HG03196 (cell line): ENCODE measurements around the gene RHOF.
"Not testable (repeated sequence)": the region's sequence is repeated elsewhere in the genome, so short reads cannot be mapped to it uniquely, and the experiment has no call there.

ENCODE experiments used
- ATAC-seq: cut with Tn5 transposase; IDR thresholded peaks from one replicate; pipeline ENCODE4 v1.9.1; 2021; ENCODE audit not compliant: unreplicated experiment

Gene RHOF

DNA sequence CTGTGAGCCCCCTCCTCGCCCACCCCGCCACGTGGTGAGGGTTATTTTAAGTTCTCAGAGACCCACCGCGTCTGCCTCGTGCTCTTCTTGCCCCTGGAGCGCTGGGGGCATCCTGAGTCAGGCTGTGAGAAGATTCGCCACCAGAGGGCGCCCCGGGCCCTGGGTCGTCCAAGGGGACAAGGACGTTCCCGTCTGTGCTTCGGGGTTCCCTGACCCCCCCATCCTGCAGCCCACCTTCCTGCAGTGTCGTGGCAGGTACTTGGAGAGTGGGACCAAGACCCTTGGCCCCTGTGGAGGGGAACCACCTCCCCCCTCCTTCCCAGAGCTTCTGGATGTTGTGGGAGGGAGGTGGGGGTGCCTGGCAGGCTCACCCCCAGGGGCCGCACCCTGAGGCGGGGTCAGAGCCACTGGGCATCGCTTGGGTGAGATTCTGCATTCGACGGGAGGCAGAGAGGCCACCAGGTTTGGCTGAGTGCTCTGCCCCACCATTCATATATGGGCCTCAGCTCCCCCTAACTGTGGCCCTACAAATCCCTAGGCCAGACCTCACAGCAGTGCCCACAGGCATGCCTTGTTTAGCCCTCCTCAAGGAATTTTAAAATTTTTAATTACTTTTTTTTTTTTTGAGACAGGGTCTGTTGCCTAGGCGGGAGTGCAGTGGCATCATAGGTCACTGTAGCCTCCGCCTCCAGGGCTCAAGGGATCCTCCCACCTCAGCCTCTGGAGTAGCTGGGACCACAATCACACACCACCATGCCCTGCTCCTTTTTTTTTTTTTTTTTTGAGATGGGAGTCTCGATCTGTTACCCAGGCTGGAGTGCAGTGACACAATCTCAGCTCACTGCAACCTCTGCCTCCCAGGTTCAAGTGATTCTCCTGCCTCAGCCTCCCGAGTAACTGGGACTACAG, 17.0 kb downstream of the RHOF start:
- ATAC-seq = no peak

DNA sequence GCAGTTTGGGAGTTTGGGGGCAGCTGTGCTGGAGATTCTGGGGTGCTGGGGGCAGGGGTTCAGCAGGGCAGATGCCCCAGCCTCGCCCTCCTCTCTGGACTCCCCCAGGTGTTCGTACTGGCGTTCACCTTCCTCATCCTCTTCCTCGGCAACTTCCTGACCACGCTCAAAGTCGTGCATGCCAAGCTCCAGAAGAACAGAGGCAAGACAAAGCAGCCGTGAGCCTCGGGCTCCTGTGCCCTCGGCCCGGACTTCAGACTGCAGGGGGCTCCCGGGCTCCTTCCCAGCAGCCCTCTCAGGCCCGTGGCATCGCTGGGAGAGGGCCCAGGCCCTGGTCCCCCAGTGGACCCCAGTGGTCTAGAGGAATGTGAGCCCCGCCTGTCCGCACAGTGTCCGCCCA, 18.0 kb downstream of the RHOF start:
- no peak for ATAC-seq

DNA sequence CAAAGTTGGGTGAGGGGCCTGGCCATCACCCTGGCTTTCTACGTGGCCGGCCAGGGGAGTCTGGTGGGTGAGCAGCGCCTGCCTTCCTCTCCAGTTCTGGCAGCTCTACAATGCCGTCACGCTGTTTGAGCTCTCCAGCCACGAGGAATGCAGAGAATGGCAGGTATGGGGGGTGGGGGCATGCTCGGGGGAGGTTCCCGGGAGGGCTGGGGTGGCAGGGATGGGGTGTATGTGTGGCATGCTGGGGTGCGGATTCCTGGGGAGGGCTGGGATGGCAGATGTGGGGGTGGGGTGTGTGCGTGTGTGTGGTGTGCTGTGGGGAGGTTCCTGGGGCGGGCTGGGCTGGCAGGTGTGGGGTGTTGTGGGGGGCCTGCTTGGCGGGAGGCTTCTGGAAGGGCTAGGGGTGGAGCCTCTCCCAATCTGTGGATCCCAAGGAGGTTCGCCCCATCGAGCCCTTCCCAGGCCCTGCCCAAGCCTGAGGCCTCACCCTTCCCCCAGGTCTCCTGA, 18.5 kb downstream of the RHOF start:
- ATAC-seq = no peak

DNA sequence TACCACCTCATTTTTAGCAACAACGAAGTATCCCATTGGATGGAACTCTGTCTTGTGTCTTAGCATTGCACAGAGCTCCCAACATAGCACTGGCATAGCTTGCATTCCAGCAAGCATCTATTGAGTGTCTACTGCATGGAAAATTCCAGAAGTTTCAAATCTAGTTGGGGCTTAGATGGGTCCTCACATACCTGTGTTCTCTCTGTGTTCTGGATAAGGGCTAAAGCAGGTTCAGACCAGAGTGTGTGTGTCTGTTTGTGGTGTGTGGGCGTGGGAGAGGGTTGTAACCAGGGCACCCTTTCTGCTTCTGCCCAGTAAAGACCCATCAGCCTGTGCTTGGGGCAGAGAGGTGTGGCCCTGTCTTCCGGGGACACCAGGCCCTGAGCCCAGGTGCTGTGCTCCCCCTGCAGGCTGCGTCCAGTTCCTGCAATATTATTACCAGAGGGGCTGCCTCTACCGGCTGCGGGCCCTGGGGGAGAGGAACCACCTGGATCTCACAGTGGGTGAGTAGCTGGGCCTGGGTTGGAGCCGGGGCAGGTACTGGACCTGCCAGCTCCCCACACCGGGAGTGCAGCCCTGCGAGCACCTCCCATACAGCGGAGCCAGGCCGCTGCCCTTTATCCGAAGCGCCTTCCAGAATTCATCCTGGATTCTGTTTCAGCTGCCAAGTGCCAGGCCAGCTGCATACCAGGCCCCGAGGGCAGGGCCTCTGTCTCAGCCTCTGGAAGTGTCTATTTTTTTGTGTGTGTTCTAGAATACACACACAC, 20.3 kb downstream of the RHOF start:
- peak; percentile 79 for ATAC-seq

DNA sequence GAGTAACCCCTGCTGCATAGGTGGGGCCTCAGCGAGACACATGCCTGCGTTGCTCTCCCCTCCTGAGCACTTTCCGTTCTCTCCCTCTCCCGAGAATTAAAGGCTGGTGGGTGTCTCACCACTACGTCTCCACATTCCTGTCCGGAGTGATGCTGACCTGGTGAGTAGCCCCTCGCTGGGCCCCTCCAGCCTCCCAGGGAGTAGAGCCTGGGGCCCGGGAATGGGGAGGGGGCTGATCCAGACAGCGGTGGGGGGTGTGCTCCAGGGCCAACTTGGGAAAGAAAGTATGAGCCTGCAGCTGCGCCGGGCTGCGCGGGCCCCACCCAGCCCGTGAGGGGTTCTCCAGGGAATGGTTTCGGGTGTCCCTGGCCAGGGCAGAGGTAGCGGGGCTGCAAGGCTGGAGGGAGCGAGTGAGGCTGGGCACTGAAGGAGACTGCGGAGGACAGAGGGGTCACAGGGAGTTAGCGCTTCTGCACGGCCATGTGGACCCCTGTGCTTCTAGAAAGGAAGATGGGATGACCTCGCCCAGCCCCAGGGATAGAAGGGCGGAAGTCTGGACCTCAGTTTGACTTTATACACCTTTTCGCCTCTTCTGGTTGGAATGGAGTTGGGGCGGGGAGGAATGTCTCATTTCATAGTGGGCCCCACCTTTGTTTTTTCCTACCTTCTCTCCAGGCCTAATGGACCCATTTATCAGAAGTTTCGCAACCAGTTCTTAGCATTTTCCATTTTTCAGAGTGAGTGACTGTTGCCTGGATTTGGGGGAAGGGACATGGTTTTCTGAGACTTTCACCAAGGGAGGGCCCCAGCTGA, 22.5 kb downstream of the RHOF start:
- no peak for ATAC-seq

DNA sequence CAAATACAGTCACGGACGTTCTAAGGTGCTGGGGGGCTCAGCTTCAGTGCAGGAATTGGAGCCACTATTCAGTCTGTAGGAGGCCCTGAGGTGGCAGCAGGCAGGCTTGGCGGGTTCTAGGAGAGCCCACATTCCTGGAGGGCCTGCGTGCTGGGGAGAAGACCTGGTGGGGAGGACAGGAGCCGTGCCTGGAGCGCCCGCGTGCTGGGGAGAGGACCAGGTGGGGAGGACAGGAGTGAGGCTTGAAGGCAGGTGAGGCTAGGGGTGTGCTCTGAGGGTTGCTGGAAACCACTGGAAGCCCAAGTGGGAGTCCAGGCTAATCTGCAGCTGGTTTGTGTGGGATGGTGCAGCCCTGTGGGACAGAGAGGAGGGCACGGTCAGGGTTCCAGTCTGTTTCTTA, 23.1 kb downstream of the RHOF start:
- ATAC-seq = no peak

DNA sequence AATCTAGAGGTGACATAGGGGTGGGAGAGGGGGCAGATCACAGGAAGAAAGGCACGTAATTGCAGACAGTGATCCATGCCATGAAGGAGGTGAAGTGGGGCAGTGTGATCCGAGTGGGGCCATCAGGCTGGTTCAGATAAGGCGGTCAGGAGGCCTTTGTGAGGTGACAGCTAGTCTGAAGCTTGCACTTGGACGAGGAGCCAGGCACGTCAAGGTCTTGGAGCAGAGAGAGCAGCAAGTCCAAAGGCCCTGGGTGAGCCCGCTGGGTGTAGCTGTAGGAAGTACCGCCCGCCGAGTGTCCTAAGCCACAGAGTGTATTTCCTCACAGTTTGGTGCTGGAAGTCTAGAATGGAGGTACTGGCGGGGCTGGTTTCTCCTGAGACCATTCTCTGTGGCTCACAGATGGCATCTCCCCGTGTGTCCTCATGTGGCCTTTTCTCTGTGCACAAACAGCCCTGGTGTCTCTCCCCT, 23.6 kb downstream of the RHOF start:
- no peak for ATAC-seq

DNA sequence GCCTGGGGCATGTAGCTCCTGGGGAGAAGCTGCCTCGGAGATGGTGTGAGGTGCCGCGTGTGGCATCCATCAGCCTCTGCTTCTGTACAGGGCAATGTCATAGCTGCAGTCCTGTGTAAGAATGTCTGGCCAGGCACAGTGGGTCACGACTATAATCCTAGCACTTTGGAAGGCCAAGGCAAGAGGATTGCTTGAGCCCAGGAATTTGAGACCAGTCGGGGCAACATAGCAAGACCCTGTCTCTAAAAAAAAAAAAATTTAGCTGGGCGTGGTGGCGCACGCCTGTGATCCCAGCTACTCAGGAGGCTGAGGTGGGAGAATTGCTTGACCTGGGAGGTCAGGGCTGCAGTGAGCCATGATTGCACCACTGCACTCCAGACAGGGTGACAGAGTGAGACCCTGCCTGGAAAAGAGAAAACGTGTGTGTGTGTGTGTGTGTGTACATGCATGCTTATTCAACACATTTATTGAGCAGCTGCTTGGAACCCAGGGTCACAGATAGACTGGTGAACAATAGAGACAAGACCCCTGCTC, 24.1 kb downstream of the RHOF start:
- no peak for ATAC-seq

DNA sequence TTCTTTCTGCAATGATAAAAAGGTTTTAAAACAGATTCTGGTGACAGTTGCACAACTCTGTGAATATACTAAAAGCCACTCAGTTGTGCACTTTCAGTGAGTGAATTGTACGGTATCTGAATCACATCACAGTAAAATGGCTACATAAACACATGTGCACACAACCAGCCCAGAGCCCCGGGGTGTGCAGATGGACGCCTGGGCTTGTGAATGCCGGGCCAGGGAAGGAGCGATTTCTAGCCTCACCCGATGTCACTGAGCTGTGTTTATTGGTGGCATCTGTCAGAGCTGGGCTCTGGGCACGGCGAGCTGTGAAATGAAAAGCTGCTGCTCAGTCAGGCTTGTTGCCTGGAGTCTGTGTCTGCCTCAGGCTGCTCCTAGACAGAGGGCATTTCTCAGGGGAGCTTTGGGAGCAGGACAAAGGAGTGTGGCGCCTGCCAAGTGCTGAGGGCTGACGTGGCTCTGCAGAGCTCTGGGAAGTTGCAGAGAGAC, 25.9 kb downstream of the RHOF start:
- no peak for ATAC-seq

DNA sequence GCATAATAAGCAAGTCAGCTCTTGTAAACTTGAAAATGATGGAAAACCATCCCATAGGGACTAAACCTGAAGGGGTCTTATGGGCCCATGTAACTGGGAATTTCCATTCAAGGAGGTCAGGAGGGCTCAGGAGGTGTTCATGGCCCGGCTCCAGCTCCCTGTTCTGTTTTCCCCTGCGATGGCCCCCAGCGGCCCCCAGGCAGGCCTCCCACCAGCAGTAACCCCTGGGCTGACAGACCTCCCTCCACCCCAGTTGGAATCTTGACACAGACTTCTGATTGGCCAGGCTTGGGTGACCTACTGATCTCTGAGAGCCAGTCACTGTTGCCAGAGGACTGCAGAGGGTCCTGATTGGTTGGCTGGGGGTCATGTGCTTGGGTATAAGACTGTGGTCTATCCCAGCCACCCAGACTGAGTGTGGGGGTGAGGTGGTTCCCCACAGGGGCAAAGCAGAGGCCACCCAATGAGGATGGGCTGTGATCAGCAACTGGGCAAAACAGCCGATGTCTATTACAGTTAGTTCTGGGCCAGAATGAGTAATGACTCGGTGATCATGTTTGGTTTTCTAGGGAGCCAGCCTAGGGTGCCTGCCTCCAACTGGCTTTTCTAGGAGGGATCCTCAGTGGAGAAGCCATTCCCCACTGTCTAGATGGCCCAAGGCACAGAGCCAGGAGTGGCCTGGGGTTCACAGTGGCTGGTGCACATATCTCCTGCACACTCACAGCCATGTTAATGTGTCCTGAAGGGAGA, 27.0 kb downstream of the RHOF start:
- ATAC-seq = no peak

DNA sequence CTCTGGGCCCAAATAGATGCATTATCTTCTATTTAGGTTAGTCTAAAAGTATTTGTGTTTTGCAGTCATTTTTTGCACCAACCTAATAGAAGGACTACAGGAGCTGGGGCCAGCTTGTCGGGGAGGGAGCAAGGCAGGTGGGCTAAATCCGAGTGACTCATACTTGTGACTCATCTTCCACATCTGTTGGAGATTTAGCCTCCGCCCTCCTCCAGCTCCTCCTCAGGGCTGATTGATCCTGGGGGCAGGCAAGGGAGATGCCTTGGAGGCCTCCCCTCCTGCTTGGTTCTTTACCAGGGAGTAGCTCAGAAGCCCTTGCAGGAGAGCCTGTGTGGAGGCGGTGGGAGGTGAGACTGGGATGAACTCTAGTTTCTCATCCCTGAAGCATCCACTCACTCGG, 27.9 kb downstream of the RHOF start:
- no peak for ATAC-seq

DNA sequence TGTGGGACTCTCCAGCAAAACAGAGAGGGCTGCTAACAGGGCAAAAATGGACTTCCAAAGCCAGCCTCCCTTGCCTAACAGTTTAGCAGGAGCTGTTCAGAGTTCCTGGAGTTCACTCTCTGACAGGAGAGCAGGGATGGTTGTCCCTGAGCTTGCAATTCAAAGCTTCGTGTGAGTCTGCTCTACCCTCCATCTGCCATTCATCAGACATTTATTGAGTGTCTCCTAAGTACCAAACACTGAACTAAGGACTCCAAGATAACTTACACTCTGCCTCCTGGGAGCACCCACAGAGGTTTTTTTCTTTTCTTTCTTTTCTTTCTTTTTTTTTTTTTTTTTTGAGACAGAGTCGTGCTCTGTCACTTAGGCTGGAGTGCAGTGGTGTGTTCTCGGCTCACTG, 28.7 kb downstream of the RHOF start:
- no peak for ATAC-seq

DNA sequence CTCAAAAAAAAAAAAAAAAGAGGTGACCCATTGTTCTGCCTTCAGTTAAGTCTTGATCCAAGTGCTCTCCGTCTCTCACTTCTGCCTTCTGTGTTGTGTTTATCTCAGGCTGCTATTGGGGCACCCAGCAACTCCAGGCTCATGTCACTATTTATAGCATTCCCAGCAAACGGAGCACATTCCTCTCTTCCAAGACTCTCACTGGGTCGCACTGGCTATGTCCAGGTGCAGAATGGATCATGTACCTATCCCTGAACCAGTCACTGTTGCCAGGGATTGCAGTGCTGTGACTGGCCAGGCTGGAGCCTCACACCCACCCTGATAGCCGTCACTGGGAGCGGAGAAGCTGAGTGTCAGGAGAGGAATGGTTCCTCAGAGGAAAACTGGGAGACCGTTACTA, 31.2 kb downstream of the RHOF start:
- no peak for ATAC-seq

DNA sequence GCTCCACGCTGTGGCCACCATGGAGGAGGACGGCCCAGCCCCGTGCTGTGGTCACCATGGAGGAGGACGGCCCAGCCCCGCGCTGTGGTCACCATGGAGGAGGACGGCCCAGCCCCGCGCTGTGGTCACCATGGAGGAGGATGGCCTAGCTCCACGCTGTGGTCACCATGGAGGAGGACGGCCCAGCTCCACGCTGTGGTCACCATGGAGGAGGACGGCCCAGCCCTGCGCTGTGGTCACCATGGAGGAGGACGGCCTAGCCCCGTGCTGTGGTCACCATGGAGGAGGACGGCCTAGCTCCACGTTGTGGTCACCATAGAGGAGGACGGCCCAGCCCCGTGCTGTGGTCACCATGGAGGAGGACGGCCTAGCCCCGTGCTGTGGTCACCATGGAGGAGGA, 35.0 kb downstream of the RHOF start:
- ATAC-seq = not testable (repeated sequence)

DNA sequence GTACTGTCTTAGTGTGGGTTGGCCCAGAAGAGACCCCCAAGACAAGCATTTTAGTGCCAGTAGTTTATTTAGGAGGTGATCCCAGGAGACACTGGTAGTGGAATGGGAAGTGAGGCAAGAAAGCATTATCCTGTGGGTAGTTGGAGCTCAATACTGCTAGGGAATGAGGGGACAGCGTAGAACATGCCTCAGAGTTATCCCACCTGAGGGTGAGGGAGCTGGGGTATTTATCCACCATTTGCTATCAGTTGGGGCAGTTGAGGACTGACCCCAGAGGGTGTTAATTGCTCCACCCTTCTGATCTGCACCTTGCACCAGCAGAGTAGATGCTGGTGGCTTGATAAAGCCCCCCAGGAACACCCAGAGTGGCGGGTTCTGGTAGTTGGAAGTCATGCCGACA, 37.9 kb downstream of the RHOF start:
- ATAC-seq = no peak

DNA sequence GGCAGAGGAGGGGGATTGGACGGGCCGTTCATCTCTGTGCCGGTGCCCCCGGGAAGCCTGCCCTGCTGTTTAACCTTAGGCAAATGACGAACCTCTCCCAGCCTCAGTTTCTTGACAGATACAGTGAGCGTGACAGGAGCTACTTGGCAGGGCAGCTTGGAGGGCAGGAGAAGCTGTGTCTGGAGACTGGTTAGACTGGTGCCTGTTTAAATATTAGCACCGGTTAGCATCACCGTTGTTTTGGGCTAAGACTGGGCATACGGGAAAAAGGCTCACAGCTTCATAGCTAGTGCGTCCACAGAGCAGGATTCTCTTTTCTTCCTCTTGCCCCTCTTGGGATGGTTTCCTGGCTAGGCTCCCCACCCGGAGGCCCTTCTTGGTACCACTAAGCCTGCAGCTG, 38.7 kb downstream of the RHOF start:
- ATAC-seq = no peak

DNA sequence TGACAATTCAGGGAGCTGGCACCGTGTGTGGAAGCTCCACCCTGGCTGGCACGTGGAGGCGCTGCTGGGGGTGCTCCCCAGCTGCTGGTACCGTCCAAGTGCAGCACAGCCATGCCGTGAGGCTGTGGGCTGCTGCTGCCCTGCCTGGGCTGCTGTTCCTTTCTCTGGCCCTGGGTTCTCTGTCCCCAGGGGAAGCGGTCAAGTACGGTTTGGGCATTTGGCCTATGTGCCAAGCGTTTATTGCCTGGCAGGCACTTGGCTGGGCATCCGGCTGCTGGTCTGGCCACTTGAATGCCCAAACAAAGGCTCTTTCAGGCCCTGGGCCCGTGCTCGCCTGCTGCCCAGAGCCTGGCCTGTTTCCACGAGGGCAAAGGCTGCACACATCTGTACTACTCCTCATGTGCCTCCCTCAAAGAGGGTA, 39.6 kb downstream of the RHOF start:
- no peak for ATAC-seq

DNA sequence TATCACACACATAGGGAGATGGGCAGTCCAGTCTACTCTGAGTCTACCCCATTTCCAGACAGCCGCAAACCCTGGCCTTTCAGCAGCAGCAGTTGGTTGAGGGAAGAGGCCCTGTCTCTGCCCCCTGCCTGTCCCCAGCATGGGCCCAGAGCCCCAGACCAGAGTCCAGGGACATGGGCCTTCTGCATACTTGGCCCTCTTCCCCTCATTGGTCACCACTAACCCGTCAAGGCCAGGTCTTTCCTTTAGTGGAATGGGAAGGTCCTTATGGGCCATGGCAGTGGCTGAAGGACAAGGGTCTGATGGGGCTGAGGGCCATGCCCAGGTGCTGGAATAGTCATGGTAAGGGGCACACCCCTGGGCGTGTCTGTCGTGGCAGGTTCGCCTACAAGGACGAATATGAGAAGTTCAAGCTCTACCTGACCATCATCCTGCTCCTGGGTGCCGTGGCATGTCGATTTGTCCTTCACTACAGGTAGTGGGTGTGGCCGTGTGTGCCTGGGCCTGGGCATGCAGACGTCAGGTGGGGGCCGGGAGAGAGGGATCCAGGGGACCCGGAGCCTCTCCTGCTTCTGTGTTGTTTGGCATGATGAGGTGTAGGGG, 41.6 kb downstream of the RHOF start:
- no peak for ATAC-seq

DNA sequence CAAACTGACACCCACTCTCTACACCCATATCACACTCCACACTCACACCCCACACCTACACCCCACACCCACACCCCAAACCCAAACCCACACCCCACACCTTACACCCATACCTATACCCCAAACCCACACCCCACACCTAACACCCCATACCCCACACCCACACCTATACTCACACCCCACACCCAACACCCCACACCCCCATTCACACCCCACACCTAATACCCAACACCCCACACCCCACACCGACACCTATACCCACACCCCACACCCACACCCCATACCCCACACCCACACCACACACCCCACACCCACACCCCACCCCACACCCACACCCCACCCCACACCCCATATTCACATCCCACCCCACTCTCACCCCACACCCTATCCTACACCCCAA, 42.5 kb downstream of the RHOF start:
- no peak for ATAC-seq
